Esophagus muscularis mucosa (tissue), 4 donors: ENCODE data around the gene FOXN3.

Source experiments
- CTCF ChIP-seq, 3 experiments: fragments of 200-600 bp in 2 of 3; fragments of 450-650 bp in 1 of 3; sonication (generic) in 2 of 3; IDR thresholded peaks; one replicate each; pipeline ENCODE4 v1.5.1; 2017 to 2019; ENCODE audit warnings: antibody characterized with exemption in 3 of 3, mild to moderate bottlenecking in 2 of 3, moderate library complexity in 1 of 3
- EP300 ChIP-seq: sonication (generic); formaldehyde crosslinking; IDR thresholded peaks from one replicate; pipeline ENCODE4 v1.6.1; 2017; ENCODE audit warnings: antibody characterized with exemption
- POLR2A ChIP-seq: fragments of 450-650 bp; IDR thresholded peaks from one replicate; pipeline ENCODE4 v1.6.1; 2017; ENCODE audit warnings: antibody characterized with exemption, moderate library complexity, mild to moderate bottlenecking, low read depth
- POLR2AphosphoS5 ChIP-seq, 2 donors: sonication (generic); formaldehyde crosslinking; IDR thresholded peaks; one replicate each; pipeline ENCODE4 v1.6.1; 2017; ENCODE audit warnings: antibody characterized with exemption in 2 of 2

- TF ChIP-seq POLR2A: no peak
- no peak for TF ChIP-seq CTCF (IDR thresholded peaks at IDR 0.05)
- TF ChIP-seq EP300: no peak
- no peak for TF ChIP-seq POLR2AphosphoS5 (IDR thresholded peaks at IDR 0.05)
These were observed 85.0 kb downstream of the FOXN3 start for GRCh38 chr14:89332031-89332430.
